SK-MEL-5 (cell line): ENCODE measurements around the gene VWCE. TPM values are rescaled to one million over a fixed set of nuclear protein-coding genes. Genes with fewer than 3 reads are reported as not detected.

Source experiments
- DNase-seq: peaks from one replicate; pipeline ENCODE4 v3.0.0-alpha.2; 2016; ENCODE audit warnings: low read depth, low spot score
- in situ Hi-C: cut with HindIII; loops from 2 replicates; pipeline ENCODE4 v1.10.0; 2016; ENCODE audit warnings: low sequenced_read_pairs, high pct_unique_total_duplicates, low pct_unique_long_range_greater_than_20kb
- total RNA-seq: library from RNA; depleted of rRNA; stranded (reverse); fragments of >200 nt; shearing (Covaris generic); gene quantifications from 2 replicates; pipeline ENCODE4 v1.2.3, GENCODE V29; 2014

Gene VWCE
- total RNA-seq, 1 experiment from 2014 or later: 0.24 TPM

DNA sequence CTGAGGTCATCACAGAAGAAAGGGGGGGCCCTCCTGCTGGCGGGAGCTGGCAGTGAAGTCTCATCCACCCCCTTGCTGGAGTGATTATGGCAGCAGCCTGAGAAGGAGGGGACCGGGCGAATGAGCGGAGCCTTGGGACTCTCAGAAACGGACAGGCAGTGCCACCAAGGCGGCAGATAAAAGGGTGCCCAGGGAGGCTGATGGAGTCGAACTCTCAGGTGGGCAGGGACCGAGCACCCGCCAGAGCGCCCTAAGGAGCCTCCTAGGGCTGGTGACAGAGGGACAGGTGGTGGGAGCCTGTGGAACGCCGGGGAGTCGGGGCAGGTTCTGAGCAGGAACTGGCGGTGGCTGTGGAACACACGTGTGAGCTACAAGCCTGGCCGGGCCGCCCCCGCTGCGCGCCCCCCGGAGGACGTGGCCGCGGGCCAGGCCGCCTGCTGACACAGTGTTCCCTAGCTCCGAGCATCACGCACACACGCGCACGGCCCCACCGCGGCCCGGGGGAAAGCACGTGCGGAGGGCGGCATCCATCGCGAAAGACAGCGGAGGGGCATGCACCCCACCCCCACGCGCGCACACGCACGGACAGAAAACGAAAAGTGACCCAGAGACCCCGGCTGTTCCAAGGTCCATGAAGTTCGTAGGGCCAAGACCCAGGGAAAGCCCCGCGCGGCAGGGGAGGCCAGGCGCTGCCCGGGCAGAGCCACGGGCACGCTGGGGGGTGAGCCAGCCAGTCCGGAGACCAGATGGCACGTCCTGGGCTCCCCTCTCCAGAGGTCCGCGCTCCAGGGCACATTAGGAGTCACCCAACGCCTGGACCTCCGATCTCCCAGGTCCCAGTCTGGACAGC is 1.0 kb downstream of the VWCE start:
- DNase-seq: no peak
- in situ Hi-C loops: no loop called here

- no peak for DNase-seq
- in situ Hi-C loops: no loop called here
These were observed 2.8 kb downstream of the VWCE start for GRCh38 chr11:61292356-61292755.

- in situ Hi-C loops: no loop called here
- no peak for DNase-seq
These were observed 4.0 kb downstream of the VWCE start for GRCh38 chr11:61290905-61291690.

- in situ Hi-C loops: no loop called here
- no peak for DNase-seq
These were observed 7.7 kb downstream of the VWCE start for GRCh38 chr11:61287338-61287977.

DNA sequence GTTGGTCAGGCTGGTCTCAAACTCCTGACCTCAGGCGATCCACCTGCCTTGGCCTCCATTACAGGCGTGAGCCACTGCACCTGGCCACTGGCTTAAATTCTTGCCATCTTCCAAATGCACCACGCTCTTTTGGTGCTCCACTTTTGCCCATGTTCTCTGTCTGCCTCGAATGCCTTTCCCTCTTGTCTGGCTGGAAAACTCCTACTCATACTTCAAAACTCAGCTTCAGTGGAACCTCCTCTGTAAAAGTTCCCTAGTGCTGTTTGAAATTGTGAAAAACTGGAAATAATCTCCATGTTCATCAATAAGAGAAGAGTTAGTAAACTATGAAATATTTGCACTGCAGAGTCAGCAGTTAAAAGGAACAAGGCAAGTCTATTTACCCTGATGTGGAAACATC is 11.5 kb downstream of the VWCE start:
- in situ Hi-C loops: no loop called here
- no peak for DNase-seq

- in situ Hi-C loops: no loop called here
- DNase-seq: peak; percentile 35
These were observed 13.4 kb downstream of the VWCE start for GRCh38 chr11:61281581-61282250.

DNA sequence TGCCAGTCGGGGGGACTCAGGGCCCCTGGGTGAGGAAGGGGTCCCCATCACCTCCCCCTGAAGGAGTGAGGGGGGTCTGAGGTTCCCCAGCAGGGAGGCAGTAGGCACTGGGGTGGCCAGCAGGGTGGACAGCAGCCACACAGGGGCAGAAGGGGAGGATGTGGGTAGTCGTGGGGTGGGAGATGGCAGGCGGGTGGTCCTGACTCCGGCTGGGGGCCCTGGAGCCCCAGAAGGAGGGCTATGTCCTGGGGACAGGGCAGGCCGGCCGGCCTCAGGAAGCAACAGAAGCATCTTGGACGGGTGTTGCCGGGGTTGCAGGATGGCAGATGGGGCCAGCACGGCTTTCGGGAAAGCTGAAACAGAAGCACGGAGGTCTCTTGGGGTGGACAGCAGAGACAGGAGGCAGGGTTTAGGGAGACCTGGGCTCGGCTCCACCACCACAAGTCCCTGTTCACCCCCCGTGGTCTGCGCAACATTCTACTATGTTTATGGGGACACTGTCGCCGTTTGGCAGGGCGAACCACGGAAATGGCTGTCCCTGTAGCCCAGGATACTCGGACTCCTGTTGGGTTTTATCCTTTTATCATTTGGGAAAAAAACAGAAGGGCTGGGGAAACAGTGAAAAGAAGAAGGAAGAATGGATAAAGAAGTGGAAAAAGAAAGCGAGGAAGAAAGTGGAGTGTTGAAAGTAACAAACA is 14.1 kb downstream of the VWCE start:
- in situ Hi-C loops: no loop called here
- DNase-seq: no peak

DNA sequence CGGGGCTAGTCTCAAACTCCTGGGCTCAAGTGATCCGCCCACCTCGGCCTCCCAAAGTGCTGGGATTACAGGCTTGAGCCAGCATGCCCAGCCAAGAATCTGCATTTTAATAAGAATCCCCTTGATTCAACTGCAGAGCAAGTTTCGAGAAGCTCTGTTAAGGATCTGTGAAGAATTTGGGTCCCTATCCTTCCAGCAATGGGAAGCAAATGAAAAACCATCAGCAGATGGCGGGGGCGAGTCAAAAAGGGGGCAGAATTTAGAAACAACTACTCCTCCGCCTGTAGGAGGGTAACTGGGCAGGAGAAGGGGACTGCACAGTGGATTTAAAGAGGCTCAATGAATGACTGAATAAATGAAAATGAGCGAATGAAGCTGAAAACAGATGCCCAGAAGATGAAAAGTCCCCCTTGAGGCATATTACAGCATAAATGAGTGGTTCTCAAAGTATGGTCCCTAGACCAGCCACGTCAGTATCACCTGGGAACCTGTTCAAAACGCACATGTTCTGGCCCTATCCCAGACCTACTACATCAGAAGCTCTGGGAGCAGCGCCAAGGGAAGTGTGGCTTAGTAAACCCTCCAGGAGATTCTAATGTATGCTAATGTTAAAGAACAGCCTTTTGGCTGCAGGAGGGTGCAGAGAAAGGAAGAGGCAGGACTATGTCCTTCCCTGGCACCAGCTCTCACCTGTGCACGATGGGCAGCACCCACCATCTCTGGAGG is 15.0 kb downstream of the VWCE start:
- no peak for DNase-seq
- in situ Hi-C loops: no loop called here

- DNase-seq: peak; percentile 66
- in situ Hi-C loops: no loop called here
These were observed 17.1 kb downstream of the VWCE start for GRCh38 chr11:61278001-61278470.

DNA sequence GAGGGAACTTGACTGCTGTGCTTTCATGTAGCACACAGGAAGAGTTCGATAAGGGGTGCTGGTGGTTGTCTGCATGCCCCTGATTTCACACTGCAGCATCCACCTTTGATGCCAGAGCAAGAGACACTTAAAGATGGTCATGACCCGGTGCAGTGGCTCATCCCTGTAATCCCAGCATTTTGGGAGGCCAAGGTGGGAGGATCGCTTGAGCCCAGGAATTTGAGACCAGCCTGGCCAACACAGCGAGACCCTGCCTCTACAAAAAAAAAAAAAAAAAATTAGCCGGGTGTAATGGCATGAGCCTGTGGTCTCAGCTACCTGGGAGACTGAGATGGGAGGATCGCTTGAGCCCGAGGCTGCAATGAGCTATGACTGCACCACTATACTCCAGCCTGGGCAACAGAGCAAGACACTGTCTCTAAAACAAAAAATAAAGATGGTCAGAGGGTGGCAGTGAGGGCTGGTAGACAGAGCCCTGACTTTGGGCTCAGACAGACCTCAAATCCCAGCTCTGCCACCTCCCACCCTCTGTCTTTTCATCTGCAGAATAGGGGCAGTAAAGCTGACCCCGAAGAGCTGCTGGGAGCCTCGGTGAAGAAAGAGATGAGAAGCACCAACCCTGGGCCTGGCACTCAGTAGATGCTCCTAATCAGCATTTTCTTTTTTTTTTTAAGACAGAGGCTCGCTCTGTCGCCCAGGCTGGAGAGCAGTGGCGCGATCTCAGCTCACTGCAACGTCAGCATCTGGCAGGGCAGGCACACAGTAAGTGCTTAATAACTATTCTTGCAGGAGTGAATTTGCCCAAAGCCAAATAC is 17.7 kb downstream of the VWCE start:
- in situ Hi-C loops: no loop called here
- DNase-seq: no peak

- in situ Hi-C loops: no loop called here
These were observed 19.9 kb downstream of the VWCE start for GRCh38 chr11:61275191-61275590.

DNA sequence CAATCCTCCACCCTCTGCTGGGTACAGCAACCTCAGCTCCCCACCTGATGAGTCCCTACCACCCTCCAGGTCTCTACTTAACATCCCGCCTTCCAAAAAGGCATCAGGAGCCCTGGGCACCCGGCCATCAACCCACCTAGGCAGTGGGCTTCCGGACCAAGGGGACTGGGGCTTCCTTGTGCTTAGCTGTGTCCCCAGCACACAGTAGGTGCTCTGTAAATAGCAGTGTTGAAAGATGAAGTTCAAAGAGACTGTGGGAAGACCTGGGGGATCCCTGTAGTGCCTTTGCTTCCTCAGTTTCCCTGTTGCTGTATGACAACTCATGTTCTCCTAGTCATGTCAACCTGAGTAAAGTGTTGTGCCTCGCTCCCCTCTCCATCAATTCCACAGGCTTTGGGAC is 21.0 kb downstream of the VWCE start:
- DNase-seq: no peak
- in situ Hi-C loops: no loop called here

More at GRCh38 chr11:61275191-61275590, 19.9 kb downstream of the VWCE start:
- DNase-seq: no peak

DNA sequence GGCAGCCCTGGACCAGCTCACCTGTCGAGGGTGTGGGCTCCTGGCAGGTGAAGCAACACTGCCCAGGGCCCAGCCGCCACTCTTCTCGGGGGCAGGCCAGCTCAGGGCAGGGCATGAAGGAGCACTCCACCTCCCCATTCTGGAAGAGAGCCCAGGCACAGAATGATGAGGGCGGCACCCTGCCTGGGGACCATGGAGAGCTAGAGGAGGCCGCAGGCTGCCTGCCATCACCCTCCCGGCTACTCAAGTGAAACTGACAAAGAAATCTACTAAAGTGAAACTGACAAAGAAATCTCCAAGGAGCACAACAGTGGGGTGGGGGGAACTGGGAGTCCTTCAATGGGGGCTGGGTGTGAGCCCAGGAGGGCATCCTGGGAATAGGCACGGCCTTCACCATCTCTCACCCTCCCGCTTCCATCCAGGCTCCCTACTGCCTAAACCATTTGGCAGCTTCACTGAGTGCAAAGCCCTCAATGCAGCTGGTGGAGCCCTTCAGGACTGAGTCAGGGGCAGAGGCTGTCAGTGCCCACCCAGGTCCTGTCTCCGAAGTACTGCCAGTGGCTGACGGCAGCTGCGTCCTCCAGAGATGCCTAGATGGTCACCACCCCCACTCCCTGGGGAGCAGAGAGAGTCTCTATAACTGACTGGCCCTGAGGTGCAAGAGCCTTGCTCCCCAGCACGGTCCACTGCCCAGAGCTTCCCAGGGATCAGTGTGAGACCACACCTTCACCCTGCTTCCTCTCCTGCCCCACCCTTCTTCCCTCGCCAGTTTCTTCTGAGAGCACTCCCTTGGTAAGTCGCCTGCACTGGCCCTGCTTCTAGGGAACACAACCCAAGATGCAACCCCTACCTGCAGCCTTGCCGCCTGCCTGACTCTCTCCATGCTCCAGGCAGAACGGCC is 21.7 kb downstream of the VWCE start:
- in situ Hi-C loops: no loop called here
- no peak for DNase-seq

DNA sequence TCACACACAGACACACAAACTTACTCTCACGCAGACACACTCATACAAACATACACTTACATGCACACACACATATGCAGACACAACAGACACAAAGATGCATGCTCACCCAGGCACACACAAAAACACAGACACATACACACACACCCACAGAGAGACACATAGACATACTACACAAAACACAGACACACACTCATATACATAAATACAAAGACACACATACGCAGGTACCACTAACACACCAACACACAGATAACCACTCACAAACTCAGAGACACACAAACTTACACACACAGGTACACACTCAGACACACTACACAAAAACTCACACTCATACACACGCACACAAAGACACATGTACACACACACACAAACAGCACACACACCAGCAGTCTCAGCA is 22.4 kb downstream of the VWCE start:
- no peak for DNase-seq
- in situ Hi-C loops: no loop called here
